ENCODE measurements around the gene RIOK2. TPM values are rescaled to one million over a fixed set of nuclear protein-coding genes. Genes with fewer than 3 reads are reported as not detected.

RIOK2 gene
- total RNA-seq (10 to 100 TPM; 19.2 to 30.4 TPM), polyA plus RNA-seq (ENCODE audit: insufficient read length in 6 of 6) (10 to 100 TPM; 40.7 to 54.1 (median 45.0) TPM)
- long read RNA-seq, donor 1, transcript RIOK2-201 (10 exons, 3,922 nt) = major isoform, 8 of 16 reads
- long read RNA-seq, donor 1, partial matches to known transcripts = 5 of 16 reads
- long read RNA-seq, donor 1, other reads (novel, unspliced or antisense) = 0 of 16 reads
- long read RNA-seq, donor 2, transcript RIOK2-201 (10 exons, 3,922 nt) = major isoform, 11 of 18 reads
- long read RNA-seq, donor 2, transcript RIOK2-202 (8 exons, 2,149 nt) = minor isoform, 5 of 18 reads
- long read RNA-seq, donor 2, partial matches to known transcripts = 0 of 18 reads
- long read RNA-seq, donor 2, other reads (novel, unspliced or antisense) = 0 of 18 reads
- long read RNA-seq, donor 3, transcript RIOK2-201 (10 exons, 3,922 nt) = major isoform, 12 of 13 reads
- long read RNA-seq, donor 3, partial matches to known transcripts = 0 of 13 reads
- long read RNA-seq, donor 3, other reads (novel, unspliced or antisense) = 0 of 13 reads
- long read RNA-seq, donor 4, partial matches to known transcripts = 2 of 4 reads
- long read RNA-seq, donor 4, other reads (novel, unspliced or antisense) = 0 of 4 reads
- long read RNA-seq, donor 5, transcript RIOK2-201 (10 exons, 3,922 nt) = major isoform, 7 of 9 reads
- long read RNA-seq, donor 5, partial matches to known transcripts = 0 of 9 reads
- long read RNA-seq, donor 5, other reads (novel, unspliced or antisense) = 0 of 9 reads
- long read RNA-seq, donor 6, transcript RIOK2-201 (10 exons, 3,922 nt) = major isoform, 12 of 30 reads
- long read RNA-seq, donor 6, transcript RIOK2-202 (8 exons, 2,149 nt) = minor isoform, 8 of 30 reads
- long read RNA-seq, donor 6, partial matches to known transcripts = 8 of 30 reads
- long read RNA-seq, donor 6, other reads (novel, unspliced or antisense) = 0 of 30 reads
- long read RNA-seq, donor 7, transcript RIOK2-201 (10 exons, 3,922 nt) = major isoform, 6 of 8 reads
- long read RNA-seq, donor 7, partial matches to known transcripts = 0 of 8 reads
- long read RNA-seq, donor 7, other reads (novel, unspliced or antisense) = 0 of 8 reads
- long read RNA-seq, donor 8, transcript RIOK2-201 (10 exons, 3,922 nt) = major isoform, 6 of 15 reads
- long read RNA-seq, donor 8, partial matches to known transcripts = 8 of 15 reads
- long read RNA-seq, donor 8, other reads (novel, unspliced or antisense) = 0 of 15 reads
- long read RNA-seq, donor 9 = 0 reads
- long read RNA-seq, donor 10, partial matches to known transcripts = 0 of 5 reads
- long read RNA-seq, donor 10, other reads (novel, unspliced or antisense) = 2 of 5 reads
- long read RNA-seq, donor 11, transcript RIOK2-201 (10 exons, 3,922 nt) = major isoform, 7 of 11 reads
- long read RNA-seq, donor 11, partial matches to known transcripts = 0 of 11 reads
- long read RNA-seq, donor 11, other reads (novel, unspliced or antisense) = 0 of 11 reads
- long read RNA-seq, donor 12, transcript RIOK2-201 (10 exons, 3,922 nt) = major isoform, 6 of 10 reads
- long read RNA-seq, donor 12, partial matches to known transcripts = 0 of 10 reads
- long read RNA-seq, donor 12, other reads (novel, unspliced or antisense) = 0 of 10 reads

GRCh38 chr5:97183100-97183929 is at the start of gene RIOK2:
Gene RIOK2, minus strand, starts transcription at chr5:97183247. Its CDS starts 56 bp downstream, at chr5:97183191.
- no peaks in the 10 kb centered on the region for H3K9me3 ChIP-seq
- intact Hi-C loops (cut with DNase I) = no loop called here
- no peaks in the 10 kb centered on the region for H3K27me3 ChIP-seq
- H3K4me1 ChIP-seq = peaks cover 11 to 30% of the 10 kb centered on the region in 2 donors
- peaks cover 0 to 19% of the 10 kb centered on the region in 2 donors for H3K36me3 ChIP-seq
- H3K27ac ChIP-seq = peak within 1 kb of the TSS; percentile 88
- ATAC-seq (peak; percentile 97), DNase-seq (peak; percentile 95 to 98 (median 96))
- peak within 1 kb of the TSS; percentile 66 to 71 for H3K4me3 ChIP-seq
- TF ChIP-seq CTCF (IDR thresholded peaks at IDR 0.05) = no peak

GRCh38 chr5:97231025-97231636 is 48.1 kb upstream of the RIOK2 start:
- no peaks in the 10 kb centered on the region for H3K27me3 ChIP-seq
- intact Hi-C loops (cut with DNase I) = no loop called here
- peak in 2 of 4 donors; percentile 65 to 85 for DNase-seq
- peak; percentile 63 to 69 for TF ChIP-seq CTCF (IDR thresholded peaks at IDR 0.05)
- no peak overlapping the region for H3K27ac ChIP-seq
- peaks cover 0 to 3% of the 10 kb centered on the region in 2 donors for H3K9me3 ChIP-seq
- no peaks in the 10 kb centered on the region for H3K4me1 ChIP-seq
- peak; percentile 88 for ATAC-seq
- no peaks in the 10 kb centered on the region for H3K36me3 ChIP-seq
- H3K4me3 ChIP-seq = no peak overlapping the region

GRCh38 chr5:97229688-97230285 is 46.7 kb upstream of the RIOK2 start:
- ATAC-seq = peak; percentile 55

More at GRCh38 chr5:97229688-97230285, 46.7 kb upstream of the RIOK2 start:
- intact Hi-C loops (cut with DNase I) = no loop called here
- Histone ChIP-seq H3K27ac (peak overlapping the region; percentile 16), H3K27me3 (no peaks in the 10 kb centered on the region), H3K36me3 (no peaks in the 10 kb centered on the region), H3K4me1 (no peaks in the 10 kb centered on the region), H3K9me3 (peaks cover 0 to 3% of the 10 kb centered on the region in 2 donors), H3K4me3 (no peak overlapping the region)
- TF ChIP-seq CTCF (IDR thresholded peaks at IDR 0.05) = no peak
- DNase-seq = no peak

All from left lung (tissue), 14 donors.